Activated CD4-positive, CD25-positive, alpha-beta regulatory T cell treated with anti-CD3 and anti-CD28 coated beads, Interleukin-2, amount 50 U/mL, for 16 hours (primary cell): Measurements from ENCODE around the gene UPF3A.
"Not testable (repeated sequence)": the region's sequence is repeated elsewhere in the genome, so short reads cannot be mapped to it uniquely, and the experiment has no call there.

Experiments used
- DNase-seq: peaks from one replicate; pipeline ENCODE4 v3.0.0-alpha.2; 2020; ENCODE audit warnings: low read depth, low spot score

Gene UPF3A, protein sequence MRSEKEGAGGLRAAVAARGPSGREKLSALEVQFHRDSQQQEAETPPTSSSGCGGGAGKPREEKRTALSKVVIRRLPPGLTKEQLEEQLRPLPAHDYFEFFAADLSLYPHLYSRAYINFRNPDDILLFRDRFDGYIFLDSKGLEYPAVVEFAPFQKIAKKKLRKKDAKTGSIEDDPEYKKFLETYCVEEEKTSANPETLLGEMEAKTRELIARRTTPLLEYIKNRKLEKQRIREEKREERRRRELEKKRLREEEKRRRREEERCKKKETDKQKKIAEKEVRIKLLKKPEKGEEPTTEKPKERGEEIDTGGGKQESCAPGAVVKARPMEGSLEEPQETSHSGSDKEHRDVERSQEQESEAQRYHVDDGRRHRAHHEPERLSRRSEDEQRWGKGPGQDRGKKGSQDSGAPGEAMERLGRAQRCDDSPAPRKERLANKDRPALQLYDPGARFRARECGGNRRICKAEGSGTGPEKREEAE

DNA sequence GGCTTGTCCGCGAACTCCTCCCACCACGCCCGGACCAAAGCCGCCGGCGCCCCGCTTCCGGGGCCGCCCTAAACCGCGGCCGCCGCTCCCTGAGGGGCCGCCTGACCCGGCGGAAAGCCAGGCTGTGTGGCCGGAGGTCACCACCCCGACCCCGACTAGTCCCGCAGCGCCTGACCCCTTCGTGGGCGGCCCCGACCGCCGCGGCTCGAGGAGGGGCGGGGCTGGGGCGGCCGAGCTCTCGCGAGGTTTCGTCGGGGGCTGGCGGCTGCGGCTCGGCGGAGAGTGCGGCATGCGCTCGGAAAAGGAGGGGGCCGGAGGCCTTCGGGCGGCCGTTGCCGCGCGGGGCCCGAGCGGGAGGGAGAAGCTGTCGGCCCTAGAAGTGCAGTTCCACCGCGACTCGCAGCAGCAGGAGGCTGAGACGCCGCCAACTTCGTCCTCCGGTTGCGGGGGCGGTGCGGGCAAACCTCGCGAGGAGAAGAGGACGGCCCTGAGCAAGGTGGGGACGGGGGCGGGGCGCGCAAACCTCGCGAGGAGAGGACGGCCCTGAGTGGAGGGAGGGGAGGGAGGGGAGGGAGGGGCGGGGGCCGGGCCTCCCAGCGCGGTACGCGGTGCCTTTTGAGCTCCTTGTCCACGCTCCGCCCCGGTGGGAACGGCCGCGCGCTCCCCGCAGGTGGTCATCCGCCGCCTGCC is at the start of gene UPF3A:
Gene UPF3A (plus strand): TSS at position 251 of the 690 bp plus-strand sequence. CDS start 39 bp downstream, at position 290.
- DNase-seq = peak; percentile 75

DNA sequence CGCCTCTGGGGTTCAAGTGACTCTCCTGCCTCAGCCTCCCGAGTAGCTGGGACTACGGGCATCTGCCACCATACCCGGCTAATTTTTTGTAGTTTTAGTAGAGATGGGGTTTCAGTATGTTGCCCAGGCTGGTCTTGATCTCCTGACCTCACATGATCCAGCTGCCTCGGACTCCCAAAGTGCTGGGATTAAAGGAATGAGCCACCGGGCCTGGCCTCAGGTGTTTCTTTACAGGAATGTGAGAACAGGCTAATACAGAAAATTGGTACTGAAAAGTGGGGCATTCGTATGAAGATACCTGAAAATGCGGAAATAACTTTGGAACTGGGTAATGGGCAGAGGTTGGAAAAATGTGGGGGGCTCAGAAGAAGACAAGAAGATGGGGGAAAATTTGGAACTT is 49.5 kb upstream of the UPF3A start:
- DNase-seq = no peak

DNA sequence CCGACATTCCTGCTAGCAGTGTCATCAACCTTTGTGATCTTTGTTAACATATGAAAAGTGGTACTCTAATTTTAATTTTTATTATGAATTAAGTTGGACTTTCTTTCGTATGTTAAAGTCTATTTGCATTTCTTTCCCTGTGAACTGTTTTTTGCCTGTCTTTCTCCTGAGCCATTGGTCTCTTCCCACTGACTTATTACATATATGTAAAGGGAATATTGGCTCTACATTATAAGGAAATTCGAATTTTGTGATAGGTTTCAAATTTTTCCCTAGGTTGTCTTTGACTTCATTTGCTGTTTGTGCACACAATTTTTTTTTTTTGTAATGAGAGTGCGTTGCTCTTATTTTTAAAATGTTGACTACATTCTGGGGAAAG is 47.1 kb upstream of the UPF3A start:
- no peak for DNase-seq

DNA sequence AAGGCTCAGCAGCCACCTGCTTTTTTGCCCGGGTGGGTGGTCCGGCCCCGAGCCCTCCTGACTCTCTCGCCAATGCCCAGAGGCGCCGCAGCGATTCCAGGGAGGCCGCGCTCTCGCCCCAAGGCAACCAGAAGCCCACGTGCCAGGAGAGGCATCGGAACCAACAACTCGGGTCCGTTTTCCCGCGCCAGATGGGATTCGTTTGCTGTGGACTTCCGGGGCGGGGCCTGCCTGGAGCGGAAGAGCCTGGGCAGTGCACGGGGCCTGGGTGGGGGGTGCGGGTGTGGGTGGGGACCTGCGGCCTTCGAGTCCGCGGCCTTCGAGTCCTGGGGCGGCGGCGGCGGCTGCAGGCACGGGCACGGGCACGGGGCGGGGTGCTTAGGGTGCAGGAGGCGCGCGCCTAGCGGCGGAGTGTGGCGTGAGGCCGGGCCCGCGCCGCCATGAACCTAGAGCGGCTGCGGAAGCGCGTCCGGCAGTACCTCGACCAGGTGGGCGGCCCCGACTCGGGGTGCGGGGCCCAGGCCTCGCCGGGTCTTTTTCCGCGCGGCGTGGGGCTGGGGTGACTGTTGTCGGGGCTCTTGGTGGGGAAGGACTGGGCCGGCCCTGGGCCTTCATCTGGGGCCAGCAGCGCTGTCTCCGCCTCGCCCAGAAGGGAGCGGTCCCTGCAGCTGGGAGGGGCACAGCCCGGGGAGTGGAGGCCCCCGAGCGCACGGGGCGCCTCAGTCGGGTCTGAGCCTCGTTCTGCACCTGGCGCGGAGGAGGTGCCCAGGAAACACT is 46.6 kb upstream of the UPF3A start, which contains the start of gene CDC16:
Gene CDC16 (plus strand): TSS at position 253 of the 777 bp plus-strand sequence. CDS start 188 bp downstream, at position 441.
- peak; percentile 75 for DNase-seq

DNA sequence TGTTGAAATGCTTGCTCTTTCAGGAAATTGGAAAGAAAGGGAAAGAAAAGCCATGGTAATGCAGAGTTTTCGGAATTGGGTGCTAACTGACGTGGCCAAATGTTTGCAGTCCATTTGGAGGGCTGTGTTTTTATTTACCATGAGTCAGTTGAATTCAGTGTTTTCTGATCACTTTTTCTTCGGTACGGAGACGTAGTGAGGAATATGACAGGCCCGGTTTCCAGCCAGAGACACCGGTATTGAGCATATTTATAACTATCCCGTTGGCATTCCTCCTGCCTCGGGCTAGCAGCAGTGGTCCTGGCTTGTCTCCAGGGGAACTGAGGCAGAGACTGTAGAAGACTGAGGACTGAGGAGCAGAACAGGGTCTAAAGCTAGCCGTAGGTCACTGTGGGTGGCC is 45.7 kb upstream of the UPF3A start:
- no peak for DNase-seq

DNA sequence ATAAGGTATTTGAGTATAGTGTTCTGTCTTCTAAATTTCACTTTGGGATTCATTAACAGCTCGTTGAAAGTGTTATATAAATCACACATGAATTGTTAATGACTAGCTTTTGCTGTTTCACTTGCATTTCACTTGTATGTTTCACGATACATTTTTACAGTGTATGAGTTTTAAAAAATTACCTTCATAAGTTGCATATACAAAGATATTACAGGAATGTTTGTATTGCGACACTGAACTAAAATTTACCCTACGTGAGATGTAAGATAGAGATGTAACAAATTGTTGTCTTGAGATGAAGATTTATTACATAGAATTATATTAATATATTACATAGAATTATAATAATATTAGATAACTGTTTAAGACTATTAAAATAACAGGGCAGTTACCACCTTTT is 45.2 kb upstream of the UPF3A start:
- no peak for DNase-seq

DNA sequence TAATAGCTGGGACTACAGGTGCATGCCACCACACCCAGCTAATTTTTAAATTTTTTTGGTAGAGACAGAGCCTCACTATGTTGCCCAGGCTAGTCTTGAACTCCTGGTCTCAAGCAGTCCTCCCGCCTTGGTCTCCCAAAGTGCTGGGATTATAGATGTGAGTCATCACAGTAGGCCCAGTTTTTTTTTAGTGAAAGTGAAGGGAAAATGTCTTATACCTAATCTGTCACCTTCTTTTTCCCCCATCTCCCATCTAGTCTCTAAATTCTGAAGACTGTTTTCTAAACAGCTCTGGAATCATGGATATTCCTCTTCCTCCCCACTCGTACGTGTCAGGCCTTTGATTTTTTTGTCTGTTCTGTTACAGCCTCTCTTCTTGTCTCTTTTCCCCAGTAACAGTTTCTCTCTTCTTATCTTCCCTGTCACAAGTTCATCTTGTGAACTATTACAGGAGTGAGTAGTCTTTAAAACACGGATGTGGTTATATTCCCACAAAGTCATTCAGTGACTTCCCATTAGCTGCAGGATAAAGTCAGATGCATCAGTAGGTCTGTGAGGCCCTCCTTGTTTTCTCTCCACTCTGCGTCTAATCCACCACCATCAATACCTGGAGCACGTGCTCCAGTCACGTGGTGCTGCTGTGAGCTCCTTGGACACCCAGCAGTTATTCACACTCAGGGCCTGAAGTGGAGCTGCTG is 43.8 kb upstream of the UPF3A start:
- DNase-seq = no peak

DNA sequence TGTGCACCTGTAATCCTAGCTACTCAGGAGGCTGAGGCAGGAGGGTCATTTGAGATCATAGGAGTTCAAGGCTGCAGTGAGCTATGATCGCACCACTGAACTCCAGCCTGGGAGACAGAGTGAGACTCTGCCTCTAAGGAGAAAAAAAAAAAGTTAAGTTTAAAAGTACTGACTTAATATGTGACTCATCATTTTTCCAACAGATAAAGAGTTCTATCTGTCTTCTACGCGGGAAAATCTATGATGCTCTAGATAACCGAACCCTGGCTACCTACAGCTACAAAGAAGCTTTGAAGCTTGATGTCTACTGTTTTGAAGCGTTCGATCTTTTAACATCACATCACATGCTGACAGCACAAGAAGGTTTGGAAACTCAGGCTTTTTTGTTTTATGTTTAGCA is 39.5 kb upstream of the UPF3A start:
- DNase-seq = no peak

DNA sequence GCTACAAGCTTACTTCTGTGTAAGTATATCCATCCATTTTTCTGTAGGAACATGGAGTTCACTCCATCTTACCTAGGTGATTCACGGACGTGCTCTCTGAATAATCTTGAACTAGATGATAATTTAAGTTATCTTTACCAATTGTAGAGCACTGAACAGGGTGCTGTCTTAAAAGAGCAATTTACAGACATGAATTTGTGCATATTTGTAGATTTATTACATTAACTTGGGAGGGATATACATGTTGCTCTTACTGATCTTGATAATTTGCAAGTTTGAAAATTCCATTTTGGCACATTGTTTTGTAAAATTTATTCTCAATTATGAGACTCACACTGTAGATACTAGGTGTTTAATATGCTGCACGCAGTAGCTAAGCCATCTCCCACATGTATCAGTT is 37.4 kb upstream of the UPF3A start:
- no peak for DNase-seq

DNA sequence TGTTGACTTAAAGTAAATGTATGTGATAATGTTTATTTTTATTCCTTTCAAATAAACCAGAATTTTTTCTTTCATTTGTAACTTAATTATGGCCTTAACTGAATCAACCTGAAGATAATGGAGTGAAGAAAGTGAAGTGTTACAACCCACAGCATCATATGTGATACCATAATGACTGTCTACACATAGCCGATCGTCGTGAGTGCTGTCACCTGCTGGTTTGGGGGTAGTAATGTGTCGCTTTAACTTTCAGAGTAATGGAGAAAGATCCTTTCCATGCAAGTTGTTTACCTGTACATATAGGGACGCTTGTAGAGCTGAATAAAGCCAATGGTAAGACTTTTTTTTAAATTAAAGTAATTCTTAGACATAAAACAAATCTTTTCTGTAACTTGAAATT is 36.8 kb upstream of the UPF3A start:
- no peak for DNase-seq

DNA sequence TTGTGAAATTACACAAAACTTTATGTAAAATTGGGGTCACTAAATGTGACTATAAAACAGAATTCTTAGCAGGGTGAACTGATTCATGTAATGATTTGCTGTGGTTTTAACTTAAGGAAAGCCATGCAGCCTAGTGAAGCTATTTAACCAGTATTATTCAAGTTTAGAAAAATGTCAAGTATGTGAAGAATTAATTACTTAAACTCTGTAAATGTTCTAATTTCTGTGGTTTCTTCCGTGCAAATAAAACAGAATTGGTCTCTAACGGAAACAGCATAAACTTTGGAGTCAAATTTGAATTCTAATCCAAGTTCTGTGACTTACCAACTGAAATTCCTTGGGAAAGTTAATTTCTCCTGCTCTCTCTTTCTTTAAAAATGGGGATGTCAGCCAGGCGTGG is 33.4 kb upstream of the UPF3A start:
- no peak for DNase-seq

DNA sequence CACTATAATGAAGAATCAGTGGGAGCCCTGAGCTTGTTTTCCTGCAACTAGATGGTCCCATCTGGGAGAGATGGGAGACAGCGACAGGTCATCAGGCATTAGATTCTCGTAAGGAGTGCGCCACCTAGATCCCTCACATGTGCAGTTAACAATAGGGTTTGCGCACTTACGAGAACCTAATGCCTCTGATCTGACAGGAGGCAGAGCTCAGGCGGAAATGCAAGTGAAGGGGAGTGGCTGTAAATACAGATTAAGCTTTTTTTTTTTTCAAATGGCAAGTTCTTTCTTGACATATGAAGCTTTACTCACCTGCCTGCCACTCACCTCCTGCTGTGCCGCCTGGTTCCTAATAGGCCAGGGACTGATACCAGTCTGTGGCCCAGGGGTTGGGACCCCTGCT is 32.3 kb upstream of the UPF3A start:
- DNase-seq = no peak

DNA sequence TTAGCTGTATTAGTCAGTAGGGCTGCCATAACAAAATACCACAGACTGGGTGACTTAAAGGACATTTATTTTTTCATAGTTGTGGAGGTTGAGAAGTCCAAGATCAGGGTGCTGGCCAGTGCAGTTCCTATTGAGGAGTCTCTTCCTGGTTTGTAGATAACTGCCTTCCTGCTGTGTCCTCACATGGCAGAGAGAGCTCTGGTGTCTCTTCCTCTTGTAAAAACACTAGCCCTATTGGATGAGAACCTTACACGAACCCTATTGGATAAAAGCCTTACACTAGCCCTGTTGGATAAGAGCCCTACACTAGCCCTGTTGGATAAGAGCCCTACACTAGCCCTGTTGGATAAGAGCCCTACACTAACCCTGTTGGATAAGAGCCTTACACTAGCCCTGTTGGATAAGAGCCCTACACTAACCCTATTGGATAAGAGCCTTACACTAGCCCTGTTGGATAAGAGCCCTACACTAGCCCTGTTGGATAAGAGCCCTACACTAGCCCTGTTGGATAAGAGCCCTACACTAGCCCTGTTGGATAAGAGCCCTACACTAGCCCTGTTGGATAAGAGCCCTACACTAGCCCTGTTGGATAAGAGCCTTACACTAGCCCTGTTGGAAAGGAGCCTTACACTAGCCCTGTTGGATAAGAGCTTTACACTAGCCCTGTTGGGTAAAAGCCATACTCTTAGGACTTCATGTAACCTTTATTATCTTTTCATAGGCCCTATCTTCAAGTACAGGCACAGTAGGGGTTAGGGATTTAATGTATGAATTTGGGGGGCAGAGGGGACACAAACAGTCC is 29.6 kb upstream of the UPF3A start:
- DNase-seq = not testable (repeated sequence)

DNA sequence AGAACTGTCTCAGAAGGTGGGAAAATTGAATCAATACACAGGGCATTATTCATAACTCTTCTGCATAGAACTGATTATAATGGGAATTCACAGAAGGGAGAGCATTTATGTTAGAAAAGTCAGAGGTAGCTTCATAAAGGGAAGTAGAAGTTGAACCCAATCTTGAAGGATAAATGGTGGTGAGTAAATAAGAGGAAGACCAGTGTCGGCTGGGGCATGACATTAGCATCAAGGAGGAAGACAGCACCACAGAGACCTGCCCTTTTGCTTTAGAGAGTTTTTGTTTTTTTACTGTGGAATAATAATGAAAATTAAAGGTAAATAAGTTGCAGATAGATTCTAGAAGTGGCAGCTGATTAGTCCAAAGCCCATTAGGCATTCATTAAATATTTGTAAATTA is 24.9 kb upstream of the UPF3A start:
- DNase-seq = no peak

DNA sequence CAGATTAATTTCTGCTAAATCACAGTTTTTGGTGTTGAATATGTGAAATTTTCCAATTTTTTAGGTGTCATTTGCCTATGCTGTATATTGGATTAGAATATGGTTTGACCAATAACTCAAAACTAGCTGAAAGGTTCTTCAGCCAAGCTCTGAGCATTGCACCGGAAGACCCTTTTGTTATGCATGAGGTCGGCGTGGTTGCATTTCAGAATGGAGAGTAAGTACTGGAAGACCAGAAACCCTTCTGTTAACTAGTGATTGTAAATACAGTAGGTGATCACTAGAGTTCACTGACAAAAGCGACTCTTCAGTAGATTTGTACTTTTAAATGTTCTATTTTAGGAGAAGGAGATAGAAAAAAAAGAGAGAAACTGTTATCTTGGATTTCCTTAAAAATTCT is 24.4 kb upstream of the UPF3A start:
- no peak for DNase-seq

DNA sequence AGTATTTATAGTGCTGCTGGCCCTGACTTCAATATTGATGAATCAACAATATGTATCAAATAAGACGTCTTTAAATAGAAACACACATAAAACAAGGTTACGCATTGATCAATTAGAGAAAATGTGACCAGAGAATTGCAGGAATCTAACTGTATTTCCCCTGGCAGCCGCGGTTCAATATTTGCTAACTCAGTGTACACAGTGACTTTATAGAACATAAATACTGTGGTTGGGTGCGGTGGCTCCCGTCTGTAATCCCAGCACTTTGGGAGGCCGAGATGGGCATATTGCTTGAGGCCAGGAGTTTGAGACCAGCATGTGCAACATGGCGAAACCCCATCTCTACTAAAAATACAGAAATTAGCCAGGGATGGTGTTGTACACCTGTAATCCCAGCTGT is 22.8 kb upstream of the UPF3A start:
- DNase-seq = no peak

DNA sequence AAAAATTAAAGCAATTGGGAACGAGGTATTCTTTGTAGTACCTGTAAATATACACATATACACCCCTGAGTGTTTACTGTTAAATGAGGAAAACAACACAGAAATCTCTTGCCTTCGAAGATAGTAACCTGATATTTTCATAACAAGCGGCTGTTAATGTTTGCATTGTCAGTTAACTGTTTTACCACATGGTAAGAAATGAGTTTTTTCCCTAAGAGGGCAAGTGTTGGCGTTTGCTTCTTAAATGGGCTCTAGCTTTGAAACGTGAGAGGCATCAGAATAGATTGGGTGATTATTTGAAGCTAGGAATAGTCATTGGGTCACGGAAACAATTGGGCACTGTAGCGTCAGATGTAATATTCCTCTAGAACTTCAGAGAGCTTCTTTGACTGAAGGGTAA is 22.0 kb upstream of the UPF3A start:
- DNase-seq = no peak

DNA sequence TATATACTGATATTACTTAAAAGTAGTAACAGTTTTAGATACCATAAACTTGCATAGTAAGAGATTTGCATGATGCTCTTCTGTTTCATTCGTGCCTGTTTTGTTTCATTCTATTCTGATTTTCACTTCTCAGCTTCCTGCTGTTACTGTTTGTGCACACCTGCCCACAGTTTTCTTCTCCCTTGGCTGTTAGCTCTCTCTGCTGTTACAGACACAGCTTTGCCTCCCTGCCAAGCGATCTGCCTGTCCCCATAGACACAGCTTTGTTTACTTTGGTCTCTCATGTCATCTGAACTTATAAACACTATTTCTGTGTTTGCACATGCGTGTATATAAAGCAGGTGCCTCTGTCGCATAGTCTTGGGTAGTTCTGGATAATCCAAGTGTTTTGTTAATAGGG is 21.4 kb upstream of the UPF3A start:
- DNase-seq = no peak

DNA sequence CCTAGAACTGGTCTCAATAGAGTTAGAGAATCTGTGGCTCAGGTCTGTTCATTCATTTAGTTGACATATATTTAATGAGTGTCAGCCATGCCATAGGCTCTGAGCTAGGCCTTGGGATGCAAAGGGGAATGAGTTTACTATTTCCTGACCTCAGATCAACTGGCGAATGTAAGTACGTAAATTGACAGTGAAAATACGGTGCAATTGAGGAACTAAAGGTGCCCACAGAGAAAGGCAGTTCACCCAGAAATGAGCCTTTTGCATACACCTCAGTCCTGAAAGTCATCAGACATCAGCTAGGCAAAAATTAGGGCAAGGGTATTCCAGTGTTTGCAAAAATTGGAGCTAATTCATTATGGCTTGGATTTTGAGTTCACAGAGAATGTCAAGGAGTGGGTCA is 20.6 kb upstream of the UPF3A start:
- DNase-seq = no peak

DNA sequence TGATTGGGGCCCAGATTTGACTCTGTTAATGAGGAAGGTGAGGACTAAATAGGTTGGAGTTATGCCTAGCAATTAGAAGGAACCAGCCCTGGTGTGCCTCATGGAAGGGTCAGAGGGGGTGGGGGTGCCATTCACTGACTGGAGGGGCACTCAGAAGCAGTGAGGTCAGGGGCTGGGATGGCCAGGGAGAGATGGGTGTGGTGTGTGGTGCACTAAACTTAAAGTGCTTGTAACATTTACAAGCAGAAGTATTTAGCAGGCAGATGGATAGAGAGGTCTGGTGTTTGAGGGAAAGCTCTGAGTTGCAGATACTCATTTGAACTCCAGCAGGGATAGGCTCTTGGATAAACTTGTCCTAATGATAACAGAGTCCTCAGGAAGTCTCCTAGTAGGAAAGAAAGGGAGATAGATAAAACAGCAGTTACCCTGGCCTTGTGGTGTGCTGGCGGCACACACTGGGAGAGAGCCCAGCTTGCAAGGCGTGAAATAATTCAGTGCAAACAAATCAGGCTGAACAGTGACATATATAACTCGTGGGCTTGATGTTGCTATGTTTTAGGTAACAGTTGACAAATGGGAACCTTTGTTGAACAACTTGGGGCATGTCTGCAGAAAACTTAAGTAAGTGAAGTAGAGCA is 20.0 kb upstream of the UPF3A start:
- DNase-seq = no peak
